Lower leg skin (tissue), 3 donors: ENCODE measurements around the gene FUBP1.

ENCODE experiments used
- POLR2A ChIP-seq, 2 donors: fragments of 450-650 bp; IDR thresholded peaks; one replicate each; pipeline ENCODE4 v1.6.1; 2016 to 2017; ENCODE audit warnings: antibody characterized with exemption in 2 of 2, mild to moderate bottlenecking in 1 of 2, moderate library complexity in 1 of 2
- TF ChIP-seq, protein P1 (sequence below), 3 donors: fragments of 450-650 bp; IDR thresholded peaks; one replicate each; pipeline ENCODE4 v1.5.1; 2016; ENCODE audit warnings: antibody characterized with exemption in 3 of 3, mild to moderate bottlenecking in 3 of 3, moderate library complexity in 2 of 3

DNA sequence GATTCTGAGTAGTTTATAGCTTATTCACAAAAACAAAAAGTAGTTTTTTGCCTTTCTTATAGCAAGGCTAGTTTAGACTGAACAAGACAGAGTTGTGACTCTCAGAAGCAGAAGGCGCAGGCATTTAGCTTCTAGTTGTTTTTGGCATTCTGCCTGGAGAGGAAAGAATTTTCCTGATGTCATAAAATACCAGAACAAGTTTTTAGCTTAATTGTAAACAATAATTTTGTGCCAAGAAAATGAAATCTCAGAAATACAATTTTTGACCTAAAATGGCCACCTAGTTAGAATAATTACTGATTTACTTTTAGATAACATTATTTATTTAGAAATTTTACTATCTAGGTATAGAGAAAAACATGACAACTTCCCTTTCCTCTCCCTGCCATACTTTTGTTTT lies 26.9 kb upstream of the FUBP1 start:
- TF ChIP-seq, protein P1, sequence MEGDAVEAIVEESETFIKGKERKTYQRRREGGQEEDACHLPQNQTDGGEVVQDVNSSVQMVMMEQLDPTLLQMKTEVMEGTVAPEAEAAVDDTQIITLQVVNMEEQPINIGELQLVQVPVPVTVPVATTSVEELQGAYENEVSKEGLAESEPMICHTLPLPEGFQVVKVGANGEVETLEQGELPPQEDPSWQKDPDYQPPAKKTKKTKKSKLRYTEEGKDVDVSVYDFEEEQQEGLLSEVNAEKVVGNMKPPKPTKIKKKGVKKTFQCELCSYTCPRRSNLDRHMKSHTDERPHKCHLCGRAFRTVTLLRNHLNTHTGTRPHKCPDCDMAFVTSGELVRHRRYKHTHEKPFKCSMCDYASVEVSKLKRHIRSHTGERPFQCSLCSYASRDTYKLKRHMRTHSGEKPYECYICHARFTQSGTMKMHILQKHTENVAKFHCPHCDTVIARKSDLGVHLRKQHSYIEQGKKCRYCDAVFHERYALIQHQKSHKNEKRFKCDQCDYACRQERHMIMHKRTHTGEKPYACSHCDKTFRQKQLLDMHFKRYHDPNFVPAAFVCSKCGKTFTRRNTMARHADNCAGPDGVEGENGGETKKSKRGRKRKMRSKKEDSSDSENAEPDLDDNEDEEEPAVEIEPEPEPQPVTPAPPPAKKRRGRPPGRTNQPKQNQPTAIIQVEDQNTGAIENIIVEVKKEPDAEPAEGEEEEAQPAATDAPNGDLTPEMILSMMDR (IDR thresholded peaks at IDR 0.05): no peak
- no peak for TF ChIP-seq POLR2A (IDR thresholded peaks at IDR 0.05)
